ENCODE data around the gene FXR1.

DNA sequence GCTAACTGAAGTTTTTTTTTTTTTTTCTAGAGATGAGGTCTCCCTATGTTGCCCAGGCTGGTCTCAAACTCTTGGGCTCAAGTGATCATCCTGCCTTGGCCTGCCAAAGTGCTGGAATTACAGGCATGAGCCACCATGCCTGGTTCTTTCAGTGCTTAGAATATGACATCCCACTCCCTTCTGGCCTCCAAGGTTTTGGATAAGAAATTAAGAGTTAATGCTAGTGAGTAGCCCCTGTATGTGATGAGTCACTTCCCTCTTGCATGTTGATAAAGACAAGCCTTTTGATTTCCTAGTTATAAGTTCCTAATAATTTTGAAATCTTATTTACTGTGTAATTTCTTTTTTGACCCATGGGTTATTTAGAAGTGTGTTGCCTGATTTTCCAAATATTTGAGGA, 112.7 kb downstream of the FXR1 start:
- TF ChIP-seq CTCF (IDR thresholded peaks at IDR 0.05; ENCODE audit: low read depth, low read length, poor library complexity, severe bottlenecking) (no peak), EZH2phosphoT487 (IDR thresholded peaks at IDR 0.05; ENCODE audit: borderline replicate concordance, low read length) (no peak)

Data from DOHH2 (cell line).